HS-27A (cell line): Measurements from ENCODE around the gene MLC1.

Experiments
- DNase-seq: peaks from one replicate; pipeline ENCODE4 v3.0.0-alpha.2; 2012; ENCODE audit warnings: low read depth, missing footprints

The MLC1 gene

DNA sequence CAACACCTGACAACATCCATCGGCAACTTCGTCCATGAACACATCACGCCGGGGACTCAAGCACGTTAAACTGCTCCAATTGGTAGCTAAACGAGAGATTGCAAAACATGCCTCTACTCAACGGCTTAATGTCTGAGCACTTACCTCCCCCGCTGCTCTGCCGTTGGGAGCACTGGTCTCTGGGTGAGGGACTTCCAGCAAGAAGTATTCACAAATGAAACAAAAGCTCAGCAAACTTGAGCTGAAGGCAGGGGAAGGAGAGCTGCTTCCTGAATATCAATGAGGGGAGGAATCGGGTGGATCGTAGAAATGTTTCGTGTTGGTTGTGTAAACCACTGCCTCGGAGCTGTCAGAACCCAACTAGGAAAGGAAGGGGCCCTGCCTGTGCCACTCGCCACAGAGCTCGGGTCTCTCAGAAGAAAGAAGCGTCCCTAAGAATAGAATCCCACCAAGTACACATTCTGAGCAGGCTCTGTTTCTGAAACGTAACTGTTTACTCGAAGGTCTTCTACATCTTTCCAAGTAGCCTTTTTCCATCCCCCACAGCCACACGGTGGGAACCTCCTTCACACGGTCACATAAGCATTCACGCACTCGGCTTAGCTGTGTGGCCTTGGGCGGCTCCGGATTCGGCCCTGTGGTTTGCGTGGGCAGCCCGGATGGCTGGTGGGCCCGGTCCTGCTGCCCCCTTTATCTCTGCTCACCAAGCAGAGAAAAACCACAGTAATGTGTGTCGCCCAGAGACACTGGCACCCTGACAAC is at the start of gene MLC1:
TSS of gene MLC1 (minus strand) at position 216 of the 762 bp plus-strand sequence. CDS start 524 bp downstream, outside the sequence.
- DNase-seq: no peak

DNA sequence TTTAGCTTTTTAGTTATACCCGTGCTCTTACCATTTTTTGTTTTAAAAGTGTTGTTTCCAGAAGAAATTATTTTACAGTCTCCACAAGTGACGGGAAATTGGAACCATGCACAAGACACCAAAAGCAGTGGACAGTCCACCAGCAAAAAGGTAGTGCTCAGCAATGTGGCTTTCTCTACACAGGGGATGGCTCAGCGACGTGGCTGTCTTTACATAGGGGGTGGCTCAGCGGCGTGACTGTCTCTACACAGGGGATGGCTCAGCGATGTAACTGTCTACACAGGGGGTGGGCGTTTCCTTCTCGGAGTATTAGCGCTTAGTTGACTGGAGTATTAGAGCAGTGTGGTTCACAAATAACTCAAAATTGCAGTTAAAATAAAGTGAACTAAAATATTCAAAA is 49.3 kb upstream of the MLC1 start:
- no peak for DNase-seq

DNA sequence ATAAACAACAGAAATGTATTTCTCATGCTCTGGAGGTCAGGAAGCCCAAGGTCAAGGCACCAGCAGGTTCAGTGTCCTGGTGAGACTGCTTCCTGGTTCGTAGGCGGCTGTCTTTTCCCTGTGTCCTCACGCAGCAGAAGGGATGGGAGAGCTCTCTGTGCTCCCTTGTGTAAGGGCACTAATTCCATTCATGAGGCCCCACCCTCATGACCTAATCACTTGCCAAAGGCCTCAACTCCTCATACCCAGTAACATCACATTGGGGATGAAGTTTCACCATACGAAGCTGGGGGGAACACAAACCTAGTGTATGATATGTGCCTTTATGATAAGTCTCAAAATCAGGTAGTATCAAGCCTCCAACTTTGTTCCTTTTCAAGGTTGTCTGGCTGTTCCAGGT is 46.7 kb upstream of the MLC1 start:
- no peak for DNase-seq

DNA sequence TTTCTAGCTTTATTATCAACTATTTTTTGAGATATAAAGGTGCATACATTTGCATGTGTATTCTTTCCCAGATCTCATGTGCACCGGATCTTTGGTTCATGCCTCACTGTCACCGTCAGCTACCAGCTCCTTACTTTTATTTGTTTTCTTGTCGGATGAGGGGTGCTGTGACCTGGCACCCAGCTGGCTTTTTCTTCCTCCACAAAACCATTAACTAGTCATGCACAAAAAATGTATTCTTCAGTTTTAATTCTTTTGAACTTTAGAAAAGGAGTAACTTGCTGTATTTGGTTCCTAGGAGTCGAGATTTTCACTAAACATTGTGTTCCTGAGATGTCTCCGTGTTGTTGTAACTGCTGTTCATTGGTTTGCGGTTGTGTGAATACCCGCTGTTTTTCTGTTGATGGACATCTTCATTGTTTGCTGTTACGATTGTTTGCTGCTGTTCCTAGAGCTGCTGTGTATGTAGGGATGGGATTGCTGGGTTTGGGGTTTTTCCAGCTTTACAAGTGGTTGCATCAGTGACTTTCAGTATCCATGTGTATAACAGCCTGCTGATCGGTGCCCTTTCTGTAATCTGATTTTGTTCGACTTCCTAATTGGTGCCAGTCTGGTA is 44.0 kb upstream of the MLC1 start:
- DNase-seq: no peak

DNA sequence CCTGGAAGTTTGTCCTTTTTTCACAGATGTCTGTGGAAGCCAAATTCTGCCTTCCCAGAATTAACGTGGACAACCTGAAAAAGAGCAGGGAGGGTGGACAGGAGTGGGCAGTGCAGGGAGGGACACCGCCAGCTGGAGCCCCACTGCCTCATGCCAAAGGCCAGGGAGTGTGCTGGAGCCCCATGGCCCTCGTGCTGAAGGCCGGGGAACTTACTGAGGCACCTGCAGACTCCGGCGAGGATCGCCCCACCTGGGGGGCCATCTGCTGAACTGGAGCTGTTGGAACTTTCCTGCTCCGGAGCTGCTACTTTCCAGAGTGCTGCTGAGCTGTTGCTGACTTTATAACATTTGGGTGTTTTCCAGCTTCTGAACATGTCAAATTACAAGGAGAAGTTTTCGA is 39.8 kb upstream of the MLC1 start:
- DNase-seq: no peak

DNA sequence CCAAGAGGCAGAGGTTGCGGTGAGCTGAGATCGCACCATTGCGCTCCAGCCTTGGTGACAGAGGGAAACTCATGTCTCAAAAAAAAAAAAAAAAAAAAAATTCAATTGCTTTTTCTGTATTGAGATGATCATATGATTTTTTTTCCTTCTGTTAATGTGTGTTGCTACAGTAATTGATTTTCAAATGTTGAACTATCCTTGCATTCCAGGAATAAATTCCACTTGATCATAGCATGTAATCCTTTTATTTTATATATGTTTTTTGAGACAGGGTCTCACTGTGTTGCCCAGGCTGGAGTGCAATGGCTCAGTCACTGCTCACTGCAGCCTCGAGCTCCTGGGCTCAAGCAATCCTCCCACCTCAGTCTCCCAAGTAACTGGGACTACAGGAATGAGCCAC is 37.9 kb upstream of the MLC1 start:
- no peak for DNase-seq

DNA sequence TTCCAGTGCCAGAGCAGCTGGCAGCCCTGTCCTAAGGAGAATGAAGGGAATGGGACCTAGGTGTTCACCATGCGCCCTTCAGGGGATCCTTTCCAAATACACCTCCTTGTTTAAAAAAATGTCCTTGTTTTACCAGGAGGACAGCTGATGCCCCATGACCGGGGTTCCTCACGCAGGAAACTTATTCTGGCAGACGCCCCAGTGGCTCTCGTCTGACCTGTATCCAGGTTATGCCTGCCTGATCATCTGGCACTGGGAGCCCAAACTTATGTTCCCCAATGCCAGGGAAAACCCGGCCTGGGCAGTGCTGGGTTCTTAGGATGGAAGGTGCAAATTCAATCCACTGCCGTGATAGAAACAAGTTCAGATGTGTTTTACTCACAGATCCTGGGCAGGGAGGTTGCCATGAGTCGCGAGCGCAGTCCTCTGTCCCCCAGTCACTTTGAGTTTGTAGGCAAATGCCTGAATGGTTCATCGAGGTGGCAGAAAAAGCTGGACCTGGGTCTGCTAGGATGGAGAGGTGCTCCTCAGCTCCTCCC is 36.0 kb upstream of the MLC1 start:
- DNase-seq: no peak

DNA sequence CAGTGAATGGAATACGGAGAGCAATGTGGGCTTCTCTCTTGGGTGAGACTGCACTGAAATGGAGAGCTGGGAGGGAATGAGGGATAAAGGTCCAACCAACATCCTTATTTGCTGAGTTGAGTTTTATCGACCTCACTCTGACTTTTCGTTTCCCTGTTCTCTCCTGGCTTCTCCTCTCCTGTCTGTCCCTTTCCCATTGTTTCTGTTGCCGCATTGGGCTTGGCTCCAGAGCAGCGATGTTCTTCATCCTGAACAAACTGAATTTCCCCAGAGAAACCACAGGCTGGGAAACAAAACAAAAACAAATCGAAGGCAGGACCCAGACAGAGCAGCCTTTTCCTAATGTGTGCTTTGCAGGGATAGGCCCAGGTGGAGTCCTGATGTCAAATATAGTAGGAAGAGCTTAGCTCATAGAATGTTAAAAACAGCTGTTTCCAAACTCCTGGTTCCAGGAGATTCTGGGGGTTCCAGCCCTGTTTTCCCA is 34.6 kb upstream of the MLC1 start:
- DNase-seq: no peak

DNA sequence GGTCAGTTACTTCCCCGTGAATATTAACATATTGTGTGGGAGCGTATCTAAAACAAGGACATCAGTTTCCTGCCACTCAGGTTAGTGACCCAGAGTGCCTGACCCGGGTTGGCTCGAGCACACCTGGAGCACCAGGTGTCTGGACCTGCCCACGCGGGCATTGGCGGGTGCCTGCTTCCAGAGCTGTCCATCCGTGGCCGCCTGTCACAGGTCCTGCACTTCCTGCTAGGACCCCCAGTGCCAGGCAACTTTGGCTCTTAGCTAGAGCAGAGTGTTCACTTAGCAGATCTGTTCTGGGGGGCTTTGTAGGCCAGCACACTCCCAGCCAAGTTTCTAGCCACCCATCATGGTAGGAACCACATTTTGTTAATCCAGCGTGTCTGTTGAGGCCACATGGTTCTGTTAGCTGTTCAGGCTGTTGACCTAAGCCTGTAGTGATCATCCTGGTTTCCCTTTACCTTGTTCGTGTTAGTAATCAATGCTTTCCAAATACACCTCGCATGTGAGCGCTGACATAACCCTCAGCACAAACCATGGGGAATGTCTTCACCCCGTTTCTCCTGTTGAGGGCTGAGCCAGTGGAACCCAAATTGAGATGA is 34.0 kb upstream of the MLC1 start:
- DNase-seq: no peak

DNA sequence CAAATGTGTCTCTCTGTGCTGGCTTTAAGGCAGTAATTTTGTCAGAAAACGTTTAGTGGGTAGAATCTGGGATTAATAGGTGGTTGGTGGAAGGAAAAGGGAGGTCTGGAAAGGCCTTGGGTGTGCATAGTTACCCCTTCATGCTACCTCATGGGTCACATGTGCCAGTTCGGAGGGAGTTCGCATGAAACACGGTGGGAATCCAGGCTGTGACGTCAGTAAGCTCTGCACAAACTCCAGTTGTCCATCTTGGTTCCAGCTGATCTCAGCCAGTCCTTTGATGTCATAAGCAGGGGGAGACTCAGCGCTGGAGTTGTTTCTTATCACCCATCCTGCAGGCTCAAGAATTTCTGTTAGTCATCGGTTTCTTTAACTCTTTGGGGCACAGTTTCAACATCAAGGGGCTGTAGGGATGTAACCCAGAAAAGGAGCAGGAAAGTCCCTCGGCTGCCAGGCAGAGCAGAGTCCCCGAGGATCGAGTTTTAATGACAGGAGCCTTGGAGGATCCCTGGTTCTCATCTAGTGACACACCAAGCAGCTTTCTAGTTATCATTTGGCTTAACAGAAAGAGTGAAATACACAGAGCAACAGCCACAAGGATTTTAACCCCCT is 33.4 kb upstream of the MLC1 start:
- DNase-seq: no peak

DNA sequence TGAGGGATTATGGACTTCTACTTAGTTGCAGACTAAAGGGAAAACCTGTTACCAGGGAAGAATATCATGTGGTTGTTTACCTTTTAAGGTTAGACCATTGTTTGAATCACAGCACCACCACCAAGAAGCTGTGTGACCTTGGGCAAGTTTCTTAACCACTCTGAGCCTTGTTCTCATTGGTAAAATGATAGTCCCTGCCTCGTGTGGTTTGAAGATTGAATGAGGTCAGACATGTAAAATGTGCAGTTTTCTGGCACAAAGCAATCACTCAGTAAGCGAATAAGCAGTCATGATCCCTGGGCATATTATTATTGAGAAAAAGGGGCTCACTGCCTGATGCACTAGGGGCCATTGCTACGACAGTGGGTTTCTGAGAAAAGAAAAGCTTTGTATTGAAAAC is 32.9 kb upstream of the MLC1 start:
- DNase-seq: no peak

DNA sequence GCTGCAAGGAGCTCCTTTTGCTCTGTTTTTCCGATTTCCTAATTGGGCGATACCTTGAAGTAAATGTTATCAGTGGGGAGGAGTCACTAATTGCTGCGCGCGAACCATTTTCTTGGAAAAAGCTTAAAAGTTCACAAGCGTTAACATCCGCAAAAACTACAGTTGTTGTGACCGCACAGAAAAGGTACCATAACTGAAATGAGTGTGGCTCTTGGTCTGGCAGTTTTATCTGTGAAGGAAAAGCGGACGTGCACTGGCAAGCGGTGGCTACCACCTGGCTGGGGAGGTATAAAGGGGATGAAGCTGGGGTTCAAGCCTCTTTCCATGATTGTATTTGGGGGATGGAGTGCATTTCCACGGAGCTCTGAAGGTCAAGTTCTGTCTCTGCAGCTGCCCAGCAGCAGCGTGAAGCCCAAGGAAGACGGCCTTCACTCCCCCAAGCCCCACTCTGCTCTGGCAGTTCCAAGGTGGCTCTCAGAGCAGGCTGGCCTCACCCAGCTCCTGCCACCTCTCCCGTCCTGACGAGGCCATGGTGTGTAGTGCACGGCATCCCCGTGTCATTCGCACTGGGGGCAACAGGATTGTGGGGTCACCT is 32.0 kb upstream of the MLC1 start:
- DNase-seq: no peak

DNA sequence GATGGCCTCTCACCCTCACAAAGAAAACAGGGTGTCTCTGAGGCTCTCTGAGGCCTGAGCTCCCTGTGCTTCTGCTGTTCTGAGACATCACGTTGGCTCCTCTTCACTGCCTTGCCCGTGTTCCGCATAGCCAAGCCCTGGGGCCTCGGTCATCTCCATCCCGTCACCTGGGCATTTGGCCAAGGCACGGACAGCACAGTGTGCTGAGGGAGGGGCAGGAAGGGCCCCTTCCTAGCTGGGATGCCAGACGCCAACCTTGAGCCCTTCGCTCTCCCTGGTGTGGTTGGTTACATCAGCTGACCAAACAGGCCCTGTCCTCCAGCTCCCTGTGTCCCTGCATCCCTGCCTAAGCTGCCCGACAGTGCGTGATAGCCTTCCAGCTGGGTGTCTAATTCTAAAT is 30.5 kb upstream of the MLC1 start:
- DNase-seq: no peak

DNA sequence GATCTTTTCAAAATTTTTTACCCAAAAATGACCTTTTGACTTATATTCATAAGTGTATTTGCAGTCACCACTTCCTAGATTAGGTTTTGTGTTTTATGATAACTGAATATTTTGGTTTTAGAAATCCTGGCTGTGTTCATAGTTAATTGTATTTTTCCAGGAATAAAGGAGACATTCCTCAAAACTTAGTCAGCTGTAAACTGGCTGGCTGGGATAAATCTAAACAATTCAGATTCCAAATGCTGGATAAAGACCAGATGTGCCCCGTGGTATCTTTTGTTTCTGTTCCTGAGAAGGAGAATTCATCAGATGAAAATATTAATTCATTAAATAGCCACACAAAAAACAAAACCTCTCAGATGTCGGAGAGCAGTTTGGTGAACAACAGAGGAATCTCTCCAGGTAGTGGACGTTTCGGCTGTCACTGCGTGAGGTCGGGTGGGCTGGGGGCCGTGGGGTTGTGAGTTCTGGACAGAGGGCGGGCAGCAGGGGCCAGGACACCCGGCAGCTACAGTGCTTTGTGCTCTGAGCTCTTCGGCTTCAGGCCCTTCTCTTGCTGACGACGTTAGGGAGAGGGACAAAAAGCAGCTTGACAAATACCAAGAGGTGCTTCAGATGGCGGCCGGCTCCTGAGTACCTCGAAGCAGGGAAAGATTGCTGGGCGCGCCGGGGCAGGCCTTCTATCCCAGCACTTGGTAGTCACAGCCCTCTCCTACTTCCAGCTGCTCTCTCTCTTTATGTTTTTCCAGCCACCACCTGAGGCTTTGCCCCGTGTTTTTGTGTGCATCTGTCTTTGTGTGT is 29.2 kb upstream of the MLC1 start:
- no peak for DNase-seq

DNA sequence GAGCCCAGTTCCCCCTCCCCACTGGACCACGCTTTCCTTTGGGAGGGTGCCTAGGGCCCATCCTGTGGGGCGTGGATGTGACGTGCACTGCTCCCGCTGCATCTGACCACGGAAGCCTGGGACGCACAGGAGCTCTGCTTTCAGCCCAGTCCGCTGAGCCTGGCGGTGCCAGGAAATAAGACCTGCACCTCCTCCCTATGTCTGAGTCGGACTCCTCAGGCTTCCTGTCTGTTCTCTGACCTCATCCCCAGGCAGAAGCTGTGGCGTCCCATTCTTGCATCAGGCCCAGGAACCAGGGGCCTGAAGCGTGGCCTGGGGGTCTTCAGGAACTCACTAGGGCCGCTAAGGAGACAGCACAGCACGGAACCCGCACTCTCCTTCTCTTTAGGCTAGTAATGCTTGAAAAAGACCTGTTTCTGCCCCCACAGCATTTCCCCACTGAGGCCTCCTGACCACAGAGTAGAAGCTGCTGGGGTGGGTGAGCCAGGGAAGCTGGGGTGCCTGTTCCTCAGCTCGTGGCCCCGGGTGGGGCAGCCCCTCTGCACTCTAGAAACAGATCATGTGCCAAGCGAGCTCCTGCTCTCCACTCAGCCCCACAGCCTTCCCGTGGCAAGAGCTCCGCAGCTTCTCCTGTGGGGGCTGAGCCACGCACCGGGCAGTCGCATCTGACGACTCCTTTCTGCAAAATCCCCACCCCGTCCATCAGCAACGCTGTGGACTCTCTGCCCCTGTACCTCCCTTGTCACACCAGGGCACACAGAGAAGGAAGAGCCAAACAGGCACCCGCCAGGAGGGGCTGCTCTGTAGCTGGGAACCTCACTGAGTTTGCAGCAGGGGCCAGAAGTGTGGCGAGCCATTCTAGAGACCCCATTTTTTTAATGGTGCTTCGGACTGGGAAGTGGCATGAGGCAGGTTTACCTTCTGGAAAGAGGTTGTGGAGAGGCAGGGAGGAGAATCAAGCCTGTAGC is 27.2 kb upstream of the MLC1 start:
- no peak for DNase-seq

DNA sequence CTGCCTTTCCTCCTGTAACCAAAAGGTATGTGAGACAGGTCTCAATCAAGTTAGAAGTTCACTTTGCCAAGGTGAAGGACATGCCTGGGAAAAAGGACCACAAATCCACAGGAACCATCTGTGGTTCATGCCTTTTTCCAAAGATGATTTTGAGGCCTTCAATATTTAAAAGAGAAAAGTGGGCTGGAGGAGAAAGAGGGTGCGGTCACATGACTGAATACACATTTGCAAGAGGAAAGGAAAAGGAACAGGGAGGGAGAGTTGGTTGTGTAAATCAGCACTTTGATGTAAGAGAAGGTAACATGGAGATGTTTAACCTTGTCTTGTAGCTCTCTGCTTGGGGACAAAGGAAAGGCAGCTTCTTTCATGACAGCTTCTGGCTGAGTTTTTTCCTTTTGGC is 25.8 kb upstream of the MLC1 start:
- DNase-seq: no peak

DNA sequence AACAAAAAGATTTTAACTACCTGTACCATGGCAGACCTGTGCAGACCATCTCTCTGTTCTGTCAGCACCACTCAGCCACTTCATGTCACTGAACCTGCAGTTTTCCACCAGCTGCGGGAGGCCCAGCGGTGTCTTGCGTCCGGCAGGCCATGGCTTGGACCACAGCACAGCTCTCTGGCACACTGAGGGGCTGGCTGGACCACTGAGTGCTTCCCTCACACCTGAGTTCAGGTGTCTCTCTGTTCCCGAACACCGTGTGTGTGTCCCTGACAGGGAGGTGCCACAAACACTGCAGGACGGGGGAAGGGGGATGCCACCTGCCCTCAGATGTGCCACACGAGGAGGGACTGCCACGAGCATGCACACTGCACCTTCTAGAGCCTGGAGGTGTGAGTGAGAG is 22.3 kb upstream of the MLC1 start:
- no peak for DNase-seq

DNA sequence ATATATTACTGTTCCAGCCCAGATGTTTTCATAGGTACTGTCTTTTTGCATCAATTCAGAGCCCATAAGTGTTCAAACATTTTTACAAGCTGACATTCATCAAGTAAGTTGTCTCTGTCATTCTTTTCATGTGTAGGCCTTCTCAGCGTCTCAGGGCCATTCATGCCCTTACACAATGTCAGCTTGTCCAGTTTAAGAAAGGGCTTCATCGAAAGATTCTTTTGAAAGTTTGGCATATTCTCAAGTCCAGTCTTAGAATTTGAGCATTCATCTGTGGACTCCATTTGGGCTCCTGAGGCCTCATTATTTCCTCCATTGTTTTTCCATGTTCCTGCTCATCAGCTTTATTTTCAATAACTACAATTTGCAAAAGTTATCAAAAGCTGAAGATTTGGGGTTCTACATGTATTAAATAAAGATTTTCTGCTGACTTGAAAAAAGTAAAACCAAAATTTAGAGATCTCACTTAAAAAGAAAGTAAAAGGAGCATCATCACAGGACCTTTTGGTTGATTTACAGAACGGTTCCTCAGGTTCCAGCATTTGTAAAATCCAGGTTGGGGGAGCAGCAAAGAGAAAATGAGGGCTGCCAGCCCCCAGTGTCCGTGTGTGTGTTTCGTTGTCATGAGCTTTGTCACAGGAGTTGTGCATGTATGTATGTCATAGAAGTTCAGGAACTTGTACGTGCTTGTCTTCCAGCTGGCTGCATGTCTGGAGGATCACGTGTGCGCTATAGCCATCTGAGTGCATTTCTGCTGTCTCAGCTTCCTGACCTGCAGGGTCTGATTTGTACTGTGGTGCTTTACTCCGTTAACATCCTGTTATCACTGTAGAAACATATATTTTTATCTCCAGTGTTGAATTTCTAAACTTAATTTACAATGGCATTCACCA is 20.2 kb upstream of the MLC1 start:
- DNase-seq: no peak

DNA sequence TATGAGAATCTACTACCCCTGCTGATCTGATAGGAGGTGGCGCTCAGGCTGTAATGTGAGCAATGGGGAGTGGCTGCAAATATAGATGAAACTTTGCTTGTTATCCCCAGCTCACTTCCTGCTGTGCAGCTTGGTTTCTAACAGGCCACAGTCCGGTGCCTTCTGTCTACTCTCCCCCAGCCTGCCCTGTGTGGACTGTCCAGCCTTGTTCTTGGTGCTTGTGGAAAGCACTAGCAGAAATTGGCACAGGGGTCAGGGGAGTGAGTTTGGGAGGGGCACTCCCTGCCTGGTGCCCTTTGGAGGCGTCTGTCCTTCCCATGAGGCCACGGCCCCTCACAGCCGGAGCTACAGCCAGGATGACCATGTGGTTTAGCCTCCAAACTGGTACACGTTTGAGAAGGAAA is 18.9 kb upstream of the MLC1 start:
- no peak for DNase-seq
